ENCODE data around the gene XIRP1.
A peak's percentile ranks its signal among the peaks of the same experiment; 100 is the strongest.
"Not testable (repeated sequence)": the region's sequence is repeated elsewhere in the genome, so short reads cannot be mapped to it uniquely, and the experiment has no call there.

The XIRP1 gene

DNA sequence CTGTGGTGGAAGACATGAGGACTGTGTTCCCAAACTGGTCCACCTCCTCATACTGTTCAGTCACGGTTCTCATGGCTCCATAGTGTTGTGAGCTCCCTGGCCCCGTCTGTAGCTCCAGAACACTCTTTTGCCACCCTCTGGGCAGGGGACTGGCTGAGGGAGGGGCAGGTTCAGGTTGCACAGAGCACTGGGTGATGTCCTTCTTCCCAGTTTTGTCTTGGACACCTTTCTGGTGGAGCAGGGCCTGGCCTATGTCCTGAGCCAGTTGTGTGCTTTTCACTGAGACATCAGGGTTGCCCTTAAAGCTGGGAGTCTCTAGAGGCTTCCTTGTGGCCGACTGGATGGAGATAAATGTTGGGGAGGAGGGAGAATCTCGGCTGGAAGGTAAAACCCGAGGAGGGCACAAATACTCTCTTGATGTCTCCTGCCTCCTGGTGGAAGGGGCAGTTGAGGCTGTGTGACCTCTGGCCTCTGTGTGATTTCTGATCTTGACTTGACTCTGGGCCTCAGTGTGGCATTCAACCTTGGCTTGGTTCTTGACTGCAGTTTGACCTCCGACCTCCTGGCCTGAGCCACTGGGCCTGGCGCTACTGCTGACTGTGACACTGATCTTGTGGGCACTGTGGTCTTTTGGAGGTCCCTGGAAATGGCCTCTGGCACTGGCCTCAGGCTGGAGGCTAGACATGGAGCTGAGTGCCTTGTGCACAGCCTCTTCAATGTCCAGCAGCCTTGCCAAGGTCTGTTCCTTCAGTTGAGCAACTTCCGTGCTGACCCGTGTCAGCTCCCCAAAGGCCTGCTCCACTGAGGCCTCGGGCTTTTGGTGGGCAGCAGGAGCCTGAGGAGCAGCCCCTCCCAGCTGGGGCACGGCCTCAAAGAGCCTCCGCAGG lies 8.1 kb downstream of the XIRP1 start:
- no peak for DNase-seq

DNA sequence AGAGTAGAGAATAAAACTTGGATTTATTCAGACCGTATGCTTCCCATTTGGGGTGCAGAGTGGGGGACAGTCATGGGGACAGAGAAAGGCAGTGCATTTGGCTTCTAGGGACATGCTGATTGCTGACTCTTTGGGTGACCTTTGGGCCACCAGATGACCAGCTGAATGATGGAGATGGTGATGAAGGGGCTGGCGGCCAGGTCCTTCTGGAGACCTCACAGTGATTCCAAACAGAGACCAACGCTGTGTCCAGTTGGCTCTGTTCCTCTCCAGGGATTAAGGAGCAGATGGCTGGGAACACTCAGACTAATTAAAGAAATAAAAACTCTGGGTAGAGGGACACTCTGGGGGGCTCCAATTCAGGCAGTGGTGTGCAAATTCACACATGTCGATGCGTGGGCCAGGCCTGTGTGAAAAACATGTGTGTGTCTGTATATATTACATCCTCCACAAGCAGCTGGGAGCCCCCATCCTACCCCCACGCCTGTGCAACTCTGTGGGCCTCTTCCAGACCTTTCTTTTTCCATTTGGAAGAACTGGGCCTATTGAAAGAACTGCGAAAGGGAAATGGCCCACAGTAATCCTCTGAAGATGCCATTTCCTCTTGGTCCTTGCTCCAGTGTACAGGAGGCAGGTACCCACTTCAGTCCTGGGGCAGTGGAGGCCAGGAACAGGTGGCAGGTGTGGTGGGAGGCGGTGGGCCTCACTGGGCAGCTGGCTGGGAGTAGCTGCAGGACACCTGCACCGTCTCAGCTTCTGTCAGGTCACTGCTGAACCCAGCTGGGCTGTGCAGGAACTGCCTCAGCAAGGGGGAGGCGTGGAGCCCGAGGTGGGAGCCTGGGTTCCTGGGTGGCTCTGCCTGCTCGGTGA lies 8.9 kb downstream of the XIRP1 start:
- DNase-seq = no peak

DNA sequence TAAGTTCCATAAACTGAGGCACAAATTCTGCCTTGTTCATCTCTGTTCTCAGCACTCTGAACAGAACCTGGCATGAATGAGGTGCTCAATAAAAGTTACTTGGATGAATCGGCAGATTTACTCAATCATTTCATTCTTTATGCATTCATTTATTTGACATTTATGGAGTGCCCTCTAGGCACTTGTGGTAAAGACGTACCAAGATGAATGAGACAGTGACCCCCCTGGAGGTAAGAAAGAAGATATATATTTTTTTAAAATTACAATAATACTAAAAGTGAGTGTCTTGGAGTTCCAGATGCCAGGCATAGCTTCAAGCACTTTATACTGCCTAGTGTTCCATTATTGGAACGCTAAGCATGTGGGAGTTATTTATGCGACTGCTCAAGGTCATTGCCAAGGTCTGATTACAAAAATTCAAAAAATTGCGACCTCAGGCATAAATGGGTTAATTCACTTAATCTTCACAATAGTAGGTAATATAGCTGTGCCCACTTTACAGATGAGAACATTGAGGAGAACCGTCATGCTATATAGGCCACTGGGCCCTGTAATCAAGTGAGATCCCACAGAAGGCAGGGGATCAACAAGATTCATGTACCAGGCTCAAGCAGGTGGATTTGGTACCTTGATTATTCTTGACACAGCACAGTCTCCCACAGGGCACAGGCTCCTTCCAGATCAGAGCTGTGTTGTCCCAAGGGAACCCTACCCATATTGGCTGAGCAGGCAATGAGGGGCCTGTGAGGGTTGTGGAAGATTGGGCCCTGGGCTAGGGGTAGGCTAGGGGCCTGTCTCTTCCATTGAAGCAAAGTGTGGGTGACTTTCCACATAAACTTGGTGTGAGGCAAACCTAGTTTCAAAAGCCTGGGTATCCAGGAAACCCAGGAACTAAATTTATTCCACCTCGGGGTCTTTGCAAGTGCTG lies 10.7 kb downstream of the XIRP1 start:
- DNase-seq = no peak

DNA sequence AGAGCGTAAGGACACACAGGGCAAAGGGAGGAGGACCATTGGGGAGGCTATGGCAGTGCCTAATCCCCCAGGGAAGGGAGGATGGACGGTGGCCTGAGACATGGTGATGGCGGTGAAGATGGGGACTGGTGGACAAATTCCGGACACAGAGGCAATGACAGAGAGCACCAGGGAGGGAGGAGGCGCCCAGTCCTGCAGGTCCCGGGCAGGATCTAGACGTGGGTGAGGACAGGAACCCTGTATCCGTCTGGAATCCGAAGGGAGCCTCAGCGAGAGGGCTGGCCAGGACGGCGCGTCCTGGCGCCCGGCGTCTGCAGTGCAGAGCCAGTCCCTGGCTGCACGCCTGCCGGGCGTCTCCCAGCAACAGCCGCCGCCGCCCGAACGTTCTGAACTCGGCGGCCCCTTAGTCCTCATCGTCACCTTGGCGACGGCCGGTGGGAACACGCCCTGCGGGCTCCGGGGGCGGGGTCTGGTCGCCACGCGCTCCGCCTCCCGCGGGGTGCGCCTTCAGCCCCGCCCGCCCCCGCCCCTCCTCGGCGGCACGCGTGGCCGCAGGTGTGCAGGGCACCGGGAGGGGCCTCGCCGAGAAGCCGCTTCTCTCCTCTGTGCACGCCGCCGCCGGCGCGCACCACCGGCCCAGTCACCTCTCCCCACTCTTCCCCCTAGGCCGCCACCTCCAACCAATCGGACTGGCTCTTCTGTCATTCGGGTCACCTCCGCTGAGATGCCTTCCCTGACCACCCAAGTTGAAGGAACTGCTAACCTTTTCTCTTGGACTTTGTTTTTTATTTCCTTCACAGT lies 11.6 kb downstream of the XIRP1 start:
- peak; percentile 82 for DNase-seq

DNA sequence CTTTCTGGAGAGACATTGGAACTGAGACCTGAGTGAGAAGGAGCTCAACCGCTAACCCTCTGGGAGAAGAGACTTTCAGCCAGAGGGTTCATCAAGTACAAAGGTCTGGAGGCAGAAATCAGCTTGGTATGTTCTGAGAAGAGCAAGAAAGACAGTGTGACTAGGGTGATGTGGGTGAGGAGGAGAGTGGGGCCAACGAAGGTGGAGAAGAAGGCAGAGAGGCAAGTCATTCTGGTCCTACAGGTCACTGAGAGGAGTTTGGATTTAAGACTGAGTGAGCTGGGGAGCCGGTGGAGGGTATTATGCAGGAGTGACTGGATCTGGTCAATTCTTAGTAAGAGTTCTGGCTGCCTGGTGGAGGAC lies 12.2 kb downstream of the XIRP1 start:
- no peak for DNase-seq

DNA sequence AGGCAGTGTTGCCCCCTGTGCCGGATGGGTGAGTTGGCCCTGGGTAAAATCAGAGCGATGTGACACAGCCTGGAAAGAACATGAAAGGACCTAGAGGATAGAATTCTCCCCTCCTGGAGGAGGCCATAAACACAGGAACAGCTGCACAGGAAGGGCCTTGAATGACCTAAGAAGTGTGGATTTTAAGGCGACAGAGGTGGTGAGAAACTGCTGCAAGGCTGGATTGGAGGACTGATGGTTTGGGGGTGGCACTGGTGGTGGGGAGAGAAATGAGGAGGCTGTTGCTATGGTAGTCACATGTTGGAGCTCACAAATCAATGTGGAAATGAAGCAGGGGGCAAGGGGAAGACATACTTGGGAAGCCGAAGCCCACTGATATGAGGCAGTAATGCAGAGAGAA lies 13.8 kb downstream of the XIRP1 start:
- peak; percentile 55 for DNase-seq

DNA sequence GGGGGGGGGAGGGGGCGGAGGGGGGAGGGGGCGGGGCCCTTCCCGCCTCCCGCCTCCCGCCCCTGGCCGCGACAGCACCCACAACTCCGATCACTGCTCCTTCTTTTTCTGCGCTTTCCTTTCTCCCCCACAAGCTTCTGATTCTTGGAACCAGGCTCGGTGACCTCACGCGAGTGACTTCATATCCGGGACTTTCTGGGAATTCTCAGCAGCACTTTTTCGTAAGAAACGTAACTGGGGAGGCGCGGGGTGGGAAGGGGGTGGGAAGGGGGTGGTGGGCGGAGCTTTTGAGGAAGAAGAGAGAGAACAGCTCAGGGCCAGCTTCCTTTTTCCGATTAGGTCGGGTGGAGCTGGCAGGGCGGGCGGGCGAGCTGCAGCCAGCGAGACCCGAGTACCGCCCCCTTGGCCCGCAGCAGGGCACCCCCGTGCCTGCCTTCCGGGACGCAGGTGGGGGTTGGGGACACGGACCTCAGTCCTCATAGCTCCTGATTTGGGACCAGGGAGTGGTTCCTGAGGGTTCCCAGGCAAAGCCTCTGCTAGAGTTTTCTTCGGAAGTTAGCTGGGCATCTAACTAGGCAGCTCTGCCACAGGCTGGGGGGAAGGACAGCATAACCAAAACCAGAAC lies 14.6 kb downstream of the XIRP1 start:
- peak; percentile 92 for DNase-seq

DNA sequence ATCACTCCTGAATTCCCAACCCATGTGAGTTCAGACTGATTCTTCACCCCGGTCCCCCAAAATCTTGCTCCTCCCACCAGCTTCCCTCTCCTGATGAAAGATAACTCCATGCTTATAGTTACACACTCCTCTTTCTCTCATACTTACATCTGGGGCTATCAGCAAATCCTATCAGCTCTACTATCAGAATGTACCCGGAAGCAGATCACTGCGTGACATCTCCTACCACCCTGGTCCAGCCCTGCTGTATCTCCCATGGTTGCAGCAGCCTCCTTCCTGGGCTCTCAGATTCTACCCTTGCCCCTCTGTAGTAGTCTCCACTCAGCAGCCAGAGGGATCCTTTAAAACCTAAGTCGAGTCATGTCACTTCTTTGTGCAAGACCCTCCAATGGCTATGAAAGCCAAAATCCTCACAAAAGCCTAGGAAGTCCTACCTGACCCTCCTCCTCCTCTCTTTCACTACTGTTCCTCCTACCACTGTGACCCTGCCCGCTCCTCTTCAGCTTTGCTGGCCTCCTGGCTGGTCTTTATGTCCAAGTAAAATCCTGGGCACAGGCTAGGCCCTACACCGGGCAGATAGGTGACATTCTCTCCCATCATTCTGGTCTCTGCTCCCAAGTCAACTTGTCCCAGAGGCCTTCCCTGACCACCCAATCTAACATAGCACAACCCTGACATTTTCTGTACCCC lies 16.2 kb downstream of the XIRP1 start:
- DNase-seq = no peak

DNA sequence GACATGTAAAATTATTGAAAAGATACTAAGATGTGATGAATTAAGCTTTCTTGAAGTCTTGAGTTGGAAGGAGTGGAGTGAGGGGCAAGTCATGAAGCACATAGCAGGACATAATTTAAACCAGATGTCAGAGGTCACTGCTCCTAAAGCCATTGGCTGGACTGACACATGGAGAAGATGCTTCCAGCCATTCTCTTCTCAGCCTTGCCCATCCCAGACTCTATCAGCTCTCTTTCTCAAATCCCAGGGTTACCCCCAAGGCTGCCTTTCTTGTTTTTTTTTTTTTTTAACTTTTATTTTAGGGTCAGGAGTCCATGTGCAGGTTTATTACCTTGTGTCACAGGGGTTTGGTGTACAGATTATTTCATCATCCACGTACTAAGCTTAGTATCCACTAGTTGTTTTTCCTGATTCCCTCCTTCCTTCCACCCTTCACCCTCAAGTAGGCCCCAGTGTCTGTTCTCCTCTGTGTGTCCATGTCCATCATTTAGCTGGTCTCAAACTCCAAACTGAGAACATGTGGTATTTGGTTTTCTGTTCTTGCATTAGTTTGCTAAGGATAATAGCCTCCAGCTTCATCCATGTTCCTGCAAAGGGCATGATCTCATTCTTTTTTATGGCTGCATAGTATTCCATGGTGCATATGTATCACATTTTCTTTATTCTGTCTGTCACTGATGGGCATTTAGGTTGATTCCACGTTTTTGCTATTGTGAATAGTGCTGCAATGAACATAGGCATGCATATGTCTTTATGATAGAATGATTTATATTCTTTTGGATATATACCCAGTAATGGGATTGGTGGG lies 18.9 kb downstream of the XIRP1 start:
- DNase-seq = no peak

DNA sequence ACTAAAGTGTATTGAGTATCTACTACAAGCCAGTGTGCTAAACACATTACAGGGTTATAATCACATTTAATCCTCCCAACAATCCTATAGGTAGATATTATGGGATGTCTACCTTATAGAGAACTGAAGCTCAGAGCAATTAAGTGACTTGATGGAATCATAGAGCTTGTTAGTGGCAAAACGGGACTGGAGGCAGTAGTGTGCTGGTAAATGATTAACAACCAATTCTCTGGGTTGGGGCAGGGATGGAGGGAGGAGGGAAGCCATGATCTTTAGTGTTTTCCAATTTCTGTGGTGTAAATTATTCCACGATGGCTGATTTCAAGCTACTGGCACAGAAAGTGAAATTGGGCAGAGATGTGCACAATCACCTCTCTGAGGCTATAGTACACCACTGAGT lies 20.5 kb downstream of the XIRP1 start:
- no peak for DNase-seq

DNA sequence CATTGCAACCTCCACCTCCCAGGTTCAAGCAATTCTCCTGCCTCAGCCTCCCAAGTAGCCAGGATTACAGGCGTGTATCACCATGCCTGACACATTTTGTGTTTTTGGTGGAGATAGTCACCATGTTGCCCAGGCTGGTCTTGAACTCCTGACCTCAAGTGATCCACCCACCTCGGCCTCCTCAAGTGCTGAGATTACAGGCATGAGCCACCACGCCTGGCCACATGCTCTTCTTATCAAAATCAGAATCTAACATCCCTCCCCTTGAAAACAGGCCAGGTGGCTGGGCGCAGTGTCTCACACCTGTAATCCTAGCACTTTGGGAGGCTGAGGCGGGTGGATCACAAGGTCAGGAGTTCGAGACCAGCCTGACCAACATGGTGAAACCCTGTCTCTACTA lies 21.5 kb downstream of the XIRP1 start:
- not testable (repeated sequence) for DNase-seq

DNA sequence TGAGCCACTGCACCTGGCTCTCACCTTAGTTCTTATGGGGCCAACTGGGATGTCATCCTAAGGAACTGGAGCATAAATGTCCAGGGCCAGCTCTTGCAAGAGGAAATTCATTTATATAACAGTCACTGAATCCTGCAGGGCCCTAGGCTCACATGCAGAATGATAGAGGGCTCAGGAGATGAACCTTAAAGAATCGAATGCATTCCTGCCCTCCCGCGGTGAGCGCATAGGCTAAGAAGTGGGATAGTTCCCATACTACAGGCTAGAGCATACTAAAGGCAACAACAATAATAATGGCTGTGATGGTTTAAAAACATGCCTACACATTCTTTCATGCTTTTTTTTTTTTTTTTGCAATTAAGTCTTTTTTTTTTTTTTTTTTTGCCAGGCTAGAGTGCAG lies 21.9 kb downstream of the XIRP1 start:
- no peak for DNase-seq

DNA sequence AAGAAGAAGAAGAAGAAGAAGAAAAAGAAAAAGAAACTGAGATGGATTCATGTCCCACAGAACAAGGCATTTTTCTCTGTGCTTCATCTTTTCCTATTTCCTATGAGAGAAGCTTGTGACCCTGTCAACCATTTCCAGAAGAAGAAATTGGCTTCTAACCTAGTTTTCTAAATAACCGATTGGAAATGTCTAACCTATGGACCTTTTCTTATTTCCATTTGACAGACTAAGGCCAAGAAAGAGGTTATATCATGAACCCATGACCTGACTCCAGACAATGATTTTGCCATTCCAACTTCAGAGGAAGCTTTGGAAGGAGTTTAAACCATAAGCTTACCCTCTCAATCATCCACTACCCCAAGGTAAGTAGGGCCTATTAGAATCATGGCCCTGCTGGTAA lies 22.7 kb downstream of the XIRP1 start:
- no peak for DNase-seq

DNA sequence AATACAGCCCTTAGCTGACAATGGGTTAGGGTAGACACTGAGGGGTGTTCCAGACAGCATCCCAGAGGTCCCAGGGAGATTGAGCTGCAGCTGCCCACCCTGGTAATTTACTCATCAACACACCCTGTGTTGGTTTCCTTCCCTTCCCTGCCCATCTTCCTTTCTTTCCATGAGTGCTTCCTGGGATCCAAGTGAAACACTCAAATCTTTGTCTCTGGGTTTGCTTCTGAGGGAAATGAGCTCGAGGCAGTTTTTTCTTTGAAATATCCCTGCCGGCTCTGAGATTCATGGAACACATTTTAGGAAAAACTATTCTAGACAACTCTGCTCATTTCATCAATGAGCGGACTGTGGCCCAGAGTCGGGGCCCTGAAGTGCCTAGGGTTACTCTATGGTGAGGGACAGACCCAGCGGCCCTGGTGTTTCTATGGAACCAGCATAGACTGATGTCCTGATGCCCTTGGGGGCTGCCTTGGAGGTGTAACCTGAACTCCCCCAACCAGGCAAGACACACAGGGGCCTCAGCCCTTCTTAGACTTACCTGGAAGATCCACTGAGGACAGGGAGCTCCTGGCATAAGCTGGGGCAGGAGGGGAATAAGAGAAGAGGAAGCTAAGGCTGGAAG lies 24.1 kb downstream of the XIRP1 start:
- no peak for DNase-seq

DNA sequence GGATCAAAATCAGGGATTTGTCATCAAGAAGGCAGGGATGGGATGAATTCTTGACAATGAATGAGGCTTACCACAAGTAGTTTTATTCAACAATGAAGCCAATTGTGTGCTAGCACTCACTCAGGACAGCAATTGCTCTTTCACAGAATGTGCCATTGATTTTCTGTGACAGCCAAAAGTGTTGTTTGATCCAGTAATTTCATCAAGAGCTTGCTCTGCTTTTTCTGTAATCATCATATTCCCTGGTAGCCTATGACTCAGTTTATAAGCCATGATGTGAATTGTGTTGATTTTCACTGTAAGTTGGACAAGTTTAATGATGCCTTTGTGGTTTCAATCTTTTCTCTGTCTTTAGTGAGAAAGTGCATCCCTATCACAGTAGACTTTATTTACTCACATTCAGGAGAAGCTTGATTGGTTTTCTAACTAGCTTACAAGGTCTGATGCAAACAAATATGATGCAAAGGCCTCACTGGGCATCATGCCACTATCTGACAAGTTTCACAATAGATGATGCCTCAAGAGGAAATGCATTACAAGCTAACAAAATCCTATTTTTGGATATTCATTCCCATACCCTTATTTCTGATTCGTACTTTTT lies 25.4 kb downstream of the XIRP1 start:
- DNase-seq = peak; percentile 91

DNA sequence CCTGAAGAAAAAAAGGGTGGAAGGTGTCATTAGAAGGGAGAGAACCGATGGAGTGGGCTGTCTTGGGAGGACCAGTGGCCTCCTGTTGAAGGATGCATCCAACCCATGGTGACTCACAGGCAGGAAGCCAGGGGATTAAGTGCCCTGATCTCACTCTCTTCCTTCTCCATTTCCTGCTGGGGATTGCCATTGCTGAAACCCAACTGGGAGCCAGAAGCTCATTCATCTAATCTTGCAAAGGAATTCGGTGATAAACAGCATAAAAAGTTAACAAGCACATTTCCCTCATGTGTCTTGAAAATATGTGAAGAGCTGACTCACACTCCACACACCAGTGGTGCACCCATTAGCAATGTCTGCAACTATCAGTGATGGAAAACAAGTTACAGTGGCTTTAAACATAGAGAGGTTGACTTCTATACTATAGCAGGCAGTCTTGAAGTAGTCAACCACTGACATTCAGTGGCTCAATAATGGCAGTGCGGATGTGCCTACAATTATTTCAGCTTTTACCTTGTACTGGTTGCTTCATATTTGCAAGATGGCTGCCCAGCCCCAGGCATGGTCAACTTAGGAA lies 26.2 kb downstream of the XIRP1 start:
- peak; percentile 98 for DNase-seq

DNA sequence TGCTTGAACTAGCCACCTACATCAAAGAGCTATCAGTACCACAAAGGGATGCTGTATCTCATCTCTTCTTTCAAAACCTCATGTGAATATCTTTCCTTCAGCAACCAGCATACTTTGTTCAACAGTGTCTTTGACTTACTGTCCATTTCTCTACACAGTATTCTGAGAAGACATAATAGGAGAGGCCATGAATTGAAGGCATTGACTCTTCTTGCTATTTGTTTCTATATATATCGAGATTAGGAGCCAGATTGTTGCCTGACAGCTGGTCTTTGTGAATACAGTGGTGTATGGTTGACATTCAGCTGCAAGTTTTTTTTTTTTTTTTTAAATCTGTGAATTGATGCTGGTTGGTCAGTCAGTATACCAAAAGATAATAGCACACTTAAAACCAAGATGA lies 26.9 kb downstream of the XIRP1 start:
- no peak for DNase-seq

DNA sequence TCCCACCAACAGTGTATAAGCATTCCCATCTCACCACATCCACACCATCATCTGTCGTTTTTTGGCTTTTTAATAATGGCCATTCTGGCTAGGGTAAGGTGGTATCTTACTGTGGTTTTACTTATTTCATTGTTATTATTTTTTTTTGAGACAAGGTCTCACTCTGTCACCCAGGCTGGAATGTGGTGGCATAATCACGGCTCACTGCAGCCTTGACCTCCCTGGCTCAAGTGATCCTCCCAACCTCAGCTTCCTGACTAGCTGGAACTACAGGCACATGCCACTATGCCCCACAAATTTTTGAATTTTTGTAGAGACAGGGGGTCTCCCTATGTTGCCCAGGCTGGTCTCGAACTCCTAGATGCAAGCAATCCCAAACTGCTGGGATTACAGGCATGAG lies 28.0 kb downstream of the XIRP1 start:
- no peak for DNase-seq
